IMR-90 (cell line): ENCODE measurements around the gene ST8SIA4. TPM values are rescaled to one million over a fixed set of nuclear protein-coding genes. Genes with fewer than 3 reads are reported as not detected.

Experiments used
- ATAC-seq: fragments of 200-7000 bp; cut with Tn5 transposase; 2 replicates; pipeline ENCODE4 v1.9.1; 2020; ENCODE audit warnings: low read depth, mild to moderate bottlenecking, moderate library complexity
- BruUV-seq: library from RNA; stranded (reverse); fragments of 400-500 nt; replicated peaks from 2 replicates; lab custom pipeline; 2021; lab: Mats Ljungman, UMichigan
- CTCF ChIA-PET: fragments of 300-600 bp; formaldehyde crosslinking; extraction: SDS; loops from one replicate; lab custom pipeline; 2021; ENCODE audit warnings: antibody characterized with exemption; lab: Yijun Ruan, JAX
- POLR2A ChIA-PET: fragments of 300-600 bp; sonication (Branson Sonifier 250); formaldehyde crosslinking; loops from one replicate; lab custom pipeline; 2022; ENCODE audit warnings: antibody characterized with exemption; ENCODE audit not compliant: unreplicated experiment; lab: Charles Lee
- DNase-seq: peaks from one replicate; pipeline ENCODE4 v3.0.0; 2013
- H2AFZ ChIP-seq: replicated peaks from 2 replicates; pipeline ENCODE3; 2013; ENCODE audit warnings: low read length, mild to moderate bottlenecking; ENCODE audit not compliant: poor library complexity
- H2AK5ac ChIP-seq: 2 replicates; pipeline ENCODE4 v1.6.1; 2013; ENCODE audit warnings: low read depth, low read length, inconsistent platforms
- H2AK9ac ChIP-seq: replicated peaks from 2 replicates; pipeline ENCODE3; 2013; ENCODE audit warnings: mild to moderate bottlenecking, low read depth, low read length, moderate library complexity; ENCODE audit not compliant: poor library complexity
- H2BK120ac ChIP-seq: 2 replicates; pipeline ENCODE4 v1.6.1; 2013; ENCODE audit warnings: low read depth, low read length, inconsistent platforms
- H2BK15ac ChIP-seq: 3 replicates; pipeline ENCODE4 v1.6.1; 2013; ENCODE audit warnings: low read depth, low read length, inconsistent platforms
- H2BK20ac ChIP-seq: 2 replicates; pipeline ENCODE4 v1.6.1; 2013; ENCODE audit warnings: low read depth, mild to moderate bottlenecking, inconsistent platforms, low read length, moderate library complexity
- H2BK5ac ChIP-seq: 2 replicates; pipeline ENCODE4 v1.6.1; 2013; ENCODE audit warnings: mild to moderate bottlenecking, low read depth, low read length, inconsistent platforms; ENCODE audit not compliant: poor library complexity, severe bottlenecking
- H3K14ac ChIP-seq: replicated peaks from 2 replicates; pipeline ENCODE4 v1.6.1; 2013; ENCODE audit warnings: low read depth, low read length, inconsistent platforms
- H3K18ac ChIP-seq: 2 replicates; pipeline ENCODE4 v1.6.1; 2013; ENCODE audit warnings: low read depth, low read length, control low read depth
- H3K23ac ChIP-seq: 2 replicates; pipeline ENCODE4 v1.6.1; 2013; ENCODE audit warnings: low read depth, low read length, inconsistent platforms
- H3K27ac ChIP-seq: 2 replicates; pipeline ENCODE4 v1.5.1; 2013; ENCODE audit warnings: mild to moderate bottlenecking, control low read depth, low read length; ENCODE audit not compliant: insufficient read depth
- H3K27me3 ChIP-seq: 2 replicates; pipeline ENCODE4 v1.6.1; 2013; ENCODE audit warnings: low read length; ENCODE audit not compliant: control insufficient read depth, insufficient read depth
- H3K36me3 ChIP-seq: 2 replicates; pipeline ENCODE4 v1.6.1; 2013; ENCODE audit warnings: low read length, mixed read lengths; ENCODE audit not compliant: control insufficient read depth, insufficient read depth
- H3K4ac ChIP-seq: 2 replicates; pipeline ENCODE4 v1.6.1; 2013; ENCODE audit warnings: low read depth, low read length, inconsistent platforms
- H3K4me1 ChIP-seq: 2 replicates; pipeline ENCODE4 v1.6.1; 2013; ENCODE audit warnings: low read length, mixed read lengths; ENCODE audit not compliant: control insufficient read depth, insufficient read depth
- H3K4me2 ChIP-seq: 2 replicates; pipeline ENCODE4 v1.6.1; 2013; ENCODE audit warnings: low read depth, mild to moderate bottlenecking, control low read depth, low read length, moderate library complexity
- H3K4me3 ChIP-seq: 2 replicates; pipeline ENCODE4 v1.5.1; 2013; ENCODE audit warnings: low read depth, mild to moderate bottlenecking, control low read depth, low read length, moderate library complexity; ENCODE audit not compliant: insufficient read depth
- H3K56ac ChIP-seq: 2 replicates; pipeline ENCODE4 v1.6.1; 2013; ENCODE audit warnings: low read length, inconsistent platforms; ENCODE audit not compliant: insufficient read depth; ENCODE audit errors: extremely low read depth
- H3K79me1 ChIP-seq, 2 experiments: 2 replicates each; pipeline ENCODE4 v1.6.1; 2013; ENCODE audit warnings: low read length in 2 of 2, inconsistent platforms in 1 of 2, low read depth in 1 of 2
- H3K9ac ChIP-seq: 2 replicates; pipeline ENCODE4 v1.6.1; 2013; ENCODE audit warnings: low read depth, low read length, control low read depth
- H3K9me1 ChIP-seq: 2 replicates; pipeline ENCODE4 v1.6.1; 2013; ENCODE audit warnings: low read length, inconsistent platforms; ENCODE audit not compliant: insufficient read depth
- H3K9me3 ChIP-seq: 2 replicates; pipeline ENCODE4 v1.6.1; 2013; ENCODE audit warnings: low read length; ENCODE audit not compliant: control insufficient read depth, insufficient read depth
- H4K20me1 ChIP-seq: 2 replicates; pipeline ENCODE4 v1.6.1; 2013; ENCODE audit warnings: low read length, inconsistent platforms; ENCODE audit not compliant: insufficient read depth
- H4K5ac ChIP-seq: 2 replicates; pipeline ENCODE4 v1.6.1; 2013; ENCODE audit warnings: mild to moderate bottlenecking, low read depth, low read length, control low read depth
- H4K8ac ChIP-seq, 2 experiments: 2 replicates each; pipeline ENCODE4 v1.6.1; 2013; ENCODE audit warnings: low read depth in 2 of 2, low read length in 2 of 2, control low read depth in 1 of 2, inconsistent platforms in 1 of 2
- H4K91ac ChIP-seq: 2 replicates; pipeline ENCODE4 v1.6.1; 2013; ENCODE audit warnings: low read depth, low read length, inconsistent platforms; ENCODE audit not compliant: insufficient read depth
- BHLHE40 ChIP-seq: fragments of 150-350 bp; IDR thresholded peaks from 2 replicates; pipeline ENCODE4 v1.6.1; 2016; ENCODE audit warnings: mild to moderate bottlenecking, low read depth, low read length
- CEBPB ChIP-seq: IDR thresholded peaks from 2 replicates; pipeline ENCODE4 v1.6.1; 2012; ENCODE audit warnings: low read depth, low read length, improper control_type of control experiment
- FOS ChIP-seq: fragments of 150-350 bp; IDR thresholded peaks from 2 replicates; pipeline ENCODE4 v1.6.1; 2016; ENCODE audit warnings: low read depth, low read length
- MAFK ChIP-seq: IDR thresholded peaks from 2 replicates; pipeline ENCODE4 v1.6.1; 2012; ENCODE audit warnings: low read depth, low read length, improper control_type of control experiment
- MAZ ChIP-seq: IDR thresholded peaks from 2 replicates; pipeline ENCODE4 v1.6.1; 2012; ENCODE audit warnings: low read depth, mild to moderate bottlenecking, low read length, improper control_type of control experiment, moderate library complexity, borderline replicate concordance
- MXI1 ChIP-seq: IDR thresholded peaks from 2 replicates; pipeline ENCODE4 v1.6.1; 2012; ENCODE audit warnings: low read depth, mild to moderate bottlenecking, low read length, moderate library complexity, borderline replicate concordance
- NFE2L2 ChIP-seq: fragments of 150-350 bp; IDR thresholded peaks from 2 replicates; pipeline ENCODE4 v1.6.1; 2016; ENCODE audit warnings: low read depth, mild to moderate bottlenecking, low read length
- POLR2A ChIP-seq: IDR thresholded peaks from 2 replicates; pipeline ENCODE4 v1.6.1; 2012; ENCODE audit warnings: mild to moderate bottlenecking, low read depth, low read length
- RCOR1 ChIP-seq: IDR thresholded peaks from 2 replicates; pipeline ENCODE4 v1.6.1; 2012; ENCODE audit warnings: mild to moderate bottlenecking, low read length, improper control_type of control experiment; ENCODE audit not compliant: insufficient replicate concordance
- RFX5 ChIP-seq: IDR thresholded peaks from 2 replicates; pipeline ENCODE4 v1.8.0; 2012; ENCODE audit warnings: low read depth, mild to moderate bottlenecking, low read length, moderate library complexity
- SMC3 ChIP-seq: fragments of 150-350 bp; IDR thresholded peaks from 2 replicates; pipeline ENCODE4 v1.6.1; 2016; ENCODE audit warnings: low read depth, mild to moderate bottlenecking, antibody characterized with exemption, low read length, moderate library complexity
- WGBS, 2 experiments: methylation state at CpG; one replicate each; pipeline versions ENCODE4 v1.1.5 to v1.1.7; 2013; ENCODE audit warnings: missing lambda C conversion rate in 2 of 2; ENCODE audit not compliant: insufficient read length in 1 of 2; ENCODE audit errors: extremely low coverage in 2 of 2; 5-methylcytosine and 5-hydroxymethylcytosine counted together
- dilution Hi-C: fragments of 300-500 bp; cut with HindIII; formaldehyde crosslinking; loops from one replicate; pipeline ENCODE4 v1.14.3; 2018; ENCODE audit warnings: low sequenced_read_pairs; ENCODE audit not compliant: unreplicated experiment
- in situ Hi-C: fragments of 300-500 bp; cut with MboI; formaldehyde crosslinking; loops from 3 replicates; pipeline ENCODE4 v1.14.3; 2019; ENCODE audit warnings: low sequenced_read_pairs, inconsistent platforms, mixed read lengths
- intact Hi-C: fragments of 100-400 bp; cut with micrococcal nuclease; formaldehyde crosslinking; loops from 2 replicates; pipeline ENCODE4 v1.10.0; 2022
- polyA plus RNA-seq, 3 experiments: library from polyadenylated mRNA; depleted of rRNA; stranded (reverse); fragments of >200 nt; gene quantifications; 2 replicates each; pipeline ENCODE4 v1.2.3, GENCODE V29; 2012; ENCODE audit warnings: low replicate concordance in 1 of 3
- total RNA-seq: library from RNA; depleted of rRNA; stranded (reverse); fragments of >200 nt; gene quantifications from 2 replicates; pipeline ENCODE4 v1.2.3, GENCODE V29; 2012
- TF ChIP-seq, protein P1 (sequence below): conservative IDR thresholded peaks from 2 replicates; pipeline ENCODE4 v1.5.1; 2012; ENCODE audit warnings: mild to moderate bottlenecking, low read depth, low read length, improper control_type of control experiment
- TF ChIP-seq, protein P2 (sequence below): fragments of 150-350 bp; IDR thresholded peaks from 2 replicates; pipeline ENCODE4 v1.6.1; 2017; ENCODE audit warnings: mild to moderate bottlenecking, antibody characterized with exemption, low read length, low read depth
- TF ChIP-seq, protein P3 (sequence below): fragments of 150-350 bp; IDR thresholded peaks from 2 replicates; pipeline ENCODE4 v1.6.1; 2016; ENCODE audit warnings: low read depth, mild to moderate bottlenecking, low read length, moderate library complexity, borderline replicate concordance

The ST8SIA4 gene
- total and polyA plus RNA-seq, 2 of the 4 experiments (the other 2 are of a cell fraction), result 0.02 to 0.18 TPM

DNA sequence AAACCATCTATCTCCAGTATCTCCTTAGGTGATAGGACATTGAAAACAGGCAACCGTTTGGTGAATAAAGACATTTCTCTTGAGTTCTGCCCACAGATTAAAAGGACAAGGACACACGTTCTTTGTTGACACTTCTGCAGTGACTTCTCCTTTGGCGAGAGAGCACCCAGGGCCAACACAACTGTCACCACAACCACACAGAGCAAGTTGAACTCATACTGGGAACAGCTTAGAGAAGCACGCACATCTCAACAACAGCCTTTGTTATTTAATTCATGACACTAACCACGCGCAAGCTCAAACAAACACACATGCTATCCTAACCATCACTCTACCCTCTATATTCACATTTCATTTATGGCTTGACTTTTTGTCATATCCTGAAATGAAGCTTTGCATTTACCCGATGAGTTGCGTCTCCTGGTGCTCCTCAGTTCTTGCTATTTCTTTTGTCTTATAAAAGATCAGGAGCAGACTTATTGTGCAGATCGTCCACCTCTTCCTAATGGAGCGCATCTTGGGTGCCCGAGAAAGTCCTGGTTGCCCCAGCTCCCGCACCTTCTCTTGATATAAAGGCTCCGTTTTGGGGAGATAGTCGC, 543 bp downstream of the ST8SIA4 start:
- H3K79me1 ChIP-seq, result no peaks in the 10 kb centered on the region
- no peak for TF ChIP-seq FOS
- TF ChIP-seq, protein P1, sequence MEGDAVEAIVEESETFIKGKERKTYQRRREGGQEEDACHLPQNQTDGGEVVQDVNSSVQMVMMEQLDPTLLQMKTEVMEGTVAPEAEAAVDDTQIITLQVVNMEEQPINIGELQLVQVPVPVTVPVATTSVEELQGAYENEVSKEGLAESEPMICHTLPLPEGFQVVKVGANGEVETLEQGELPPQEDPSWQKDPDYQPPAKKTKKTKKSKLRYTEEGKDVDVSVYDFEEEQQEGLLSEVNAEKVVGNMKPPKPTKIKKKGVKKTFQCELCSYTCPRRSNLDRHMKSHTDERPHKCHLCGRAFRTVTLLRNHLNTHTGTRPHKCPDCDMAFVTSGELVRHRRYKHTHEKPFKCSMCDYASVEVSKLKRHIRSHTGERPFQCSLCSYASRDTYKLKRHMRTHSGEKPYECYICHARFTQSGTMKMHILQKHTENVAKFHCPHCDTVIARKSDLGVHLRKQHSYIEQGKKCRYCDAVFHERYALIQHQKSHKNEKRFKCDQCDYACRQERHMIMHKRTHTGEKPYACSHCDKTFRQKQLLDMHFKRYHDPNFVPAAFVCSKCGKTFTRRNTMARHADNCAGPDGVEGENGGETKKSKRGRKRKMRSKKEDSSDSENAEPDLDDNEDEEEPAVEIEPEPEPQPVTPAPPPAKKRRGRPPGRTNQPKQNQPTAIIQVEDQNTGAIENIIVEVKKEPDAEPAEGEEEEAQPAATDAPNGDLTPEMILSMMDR, result no peak
- TF ChIP-seq MAZ, result no peak
- no peak for TF ChIP-seq RCOR1
- no peak for TF ChIP-seq RFX5
- no peak for TF ChIP-seq CEBPB
- no peak for TF ChIP-seq POLR2A
- TF ChIP-seq, protein P2, sequence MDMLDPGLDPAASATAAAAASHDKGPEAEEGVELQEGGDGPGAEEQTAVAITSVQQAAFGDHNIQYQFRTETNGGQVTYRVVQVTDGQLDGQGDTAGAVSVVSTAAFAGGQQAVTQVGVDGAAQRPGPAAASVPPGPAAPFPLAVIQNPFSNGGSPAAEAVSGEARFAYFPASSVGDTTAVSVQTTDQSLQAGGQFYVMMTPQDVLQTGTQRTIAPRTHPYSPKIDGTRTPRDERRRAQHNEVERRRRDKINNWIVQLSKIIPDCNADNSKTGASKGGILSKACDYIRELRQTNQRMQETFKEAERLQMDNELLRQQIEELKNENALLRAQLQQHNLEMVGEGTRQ, result no peak
- no peak for TF ChIP-seq BHLHE40
- TF ChIP-seq SMC3, result no peak
- no peak for TF ChIP-seq MAFK
- TF ChIP-seq NFE2L2, result no peak
- TF ChIP-seq, protein P3, sequence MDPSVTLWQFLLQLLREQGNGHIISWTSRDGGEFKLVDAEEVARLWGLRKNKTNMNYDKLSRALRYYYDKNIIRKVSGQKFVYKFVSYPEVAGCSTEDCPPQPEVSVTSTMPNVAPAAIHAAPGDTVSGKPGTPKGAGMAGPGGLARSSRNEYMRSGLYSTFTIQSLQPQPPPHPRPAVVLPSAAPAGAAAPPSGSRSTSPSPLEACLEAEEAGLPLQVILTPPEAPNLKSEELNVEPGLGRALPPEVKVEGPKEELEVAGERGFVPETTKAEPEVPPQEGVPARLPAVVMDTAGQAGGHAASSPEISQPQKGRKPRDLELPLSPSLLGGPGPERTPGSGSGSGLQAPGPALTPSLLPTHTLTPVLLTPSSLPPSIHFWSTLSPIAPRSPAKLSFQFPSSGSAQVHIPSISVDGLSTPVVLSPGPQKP, result no peak
- no peak for TF ChIP-seq MXI1
- peak overlapping the region; percentile 75; the same call in 1 of the 2 replicates for H3K4me2 ChIP-seq
- WGBS, 2 experiments, result 3% methylated on average over 5 of the region's 14 CpGs; no CpG with 5 or more reads in 1 of the 2 experiments
- in situ Hi-C loops (no loop called here), intact Hi-C loops (no loop called here), dilution Hi-C loops (no loop called here)
- H2BK5ac ChIP-seq, result no peak overlapping the region
- no peak for DNase-seq
- peak overlapping the region; percentile 16 for H2AFZ ChIP-seq
- H3K18ac ChIP-seq, result no peak overlapping the region
- H4K91ac ChIP-seq, result no peak overlapping the region
- peak; percentile 8; the same call in 1 of the 2 replicates for ATAC-seq
- no peak overlapping the region for H2AK5ac ChIP-seq
- peak overlapping the region; percentile 47; the same call in 1 of the 2 replicates for H3K4me3 ChIP-seq
- H3K36me3 ChIP-seq, result no peaks in the 10 kb centered on the region
- H3K9ac ChIP-seq, result no peak overlapping the region
- no peaks in the 10 kb centered on the region for H3K9me1 ChIP-seq
- no peak overlapping the region for H4K5ac ChIP-seq
- no TSS peak for BruUV-seq
- no peak overlapping the region for H2BK20ac ChIP-seq
- ChIA-PET CTCF (no interaction called here), POLR2A (no interaction called here)
- H4K20me1 ChIP-seq, result no peaks in the 10 kb centered on the region
- no peak overlapping the region for H3K56ac ChIP-seq
- no peak overlapping the region for H4K8ac ChIP-seq
- peaks cover 26% of the 10 kb centered on the region for H3K27me3 ChIP-seq
- H3K23ac ChIP-seq, result no peak overlapping the region
- H2BK15ac ChIP-seq, result no peak overlapping the region
- H3K14ac ChIP-seq, result no peak overlapping the region
- no peak overlapping the region for H2AK9ac ChIP-seq
- no peak overlapping the region for H3K27ac ChIP-seq
- H3K4ac ChIP-seq, result no peak overlapping the region
- H3K4me1 ChIP-seq, result no peaks in the 10 kb centered on the region
- no peak overlapping the region for H2BK120ac ChIP-seq
- no peaks in the 10 kb centered on the region for H3K9me3 ChIP-seq
